GM18867 (cell line): Measurements from ENCODE around the gene MISP3.

Source experiments
- ATAC-seq: cut with Tn5 transposase; IDR thresholded peaks from one replicate; pipeline ENCODE4 v1.9.1; 2021; ENCODE audit warnings: mild to moderate bottlenecking, moderate library complexity; ENCODE audit not compliant: unreplicated experiment

MISP3 gene

DNA sequence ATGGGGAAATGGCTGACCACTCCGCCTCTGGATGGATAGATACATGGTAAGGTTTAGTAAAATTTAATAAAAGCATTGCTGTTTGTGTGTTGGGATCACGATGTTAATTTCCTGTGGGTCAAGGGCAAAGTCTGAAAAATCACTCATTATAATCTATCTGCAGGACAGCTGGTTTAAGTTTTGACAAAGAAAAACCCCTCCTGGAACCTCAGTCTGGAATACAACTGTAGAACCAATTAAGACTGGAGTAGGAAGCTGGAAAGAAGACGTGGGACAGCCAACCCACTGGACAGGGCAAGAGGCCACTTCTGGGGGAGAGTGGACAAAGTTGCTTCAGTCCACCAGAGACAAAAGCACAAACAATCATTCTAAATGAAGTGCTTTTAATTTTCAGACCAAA is 46.6 kb downstream of the MISP3 start:
- ATAC-seq = no peak

DNA sequence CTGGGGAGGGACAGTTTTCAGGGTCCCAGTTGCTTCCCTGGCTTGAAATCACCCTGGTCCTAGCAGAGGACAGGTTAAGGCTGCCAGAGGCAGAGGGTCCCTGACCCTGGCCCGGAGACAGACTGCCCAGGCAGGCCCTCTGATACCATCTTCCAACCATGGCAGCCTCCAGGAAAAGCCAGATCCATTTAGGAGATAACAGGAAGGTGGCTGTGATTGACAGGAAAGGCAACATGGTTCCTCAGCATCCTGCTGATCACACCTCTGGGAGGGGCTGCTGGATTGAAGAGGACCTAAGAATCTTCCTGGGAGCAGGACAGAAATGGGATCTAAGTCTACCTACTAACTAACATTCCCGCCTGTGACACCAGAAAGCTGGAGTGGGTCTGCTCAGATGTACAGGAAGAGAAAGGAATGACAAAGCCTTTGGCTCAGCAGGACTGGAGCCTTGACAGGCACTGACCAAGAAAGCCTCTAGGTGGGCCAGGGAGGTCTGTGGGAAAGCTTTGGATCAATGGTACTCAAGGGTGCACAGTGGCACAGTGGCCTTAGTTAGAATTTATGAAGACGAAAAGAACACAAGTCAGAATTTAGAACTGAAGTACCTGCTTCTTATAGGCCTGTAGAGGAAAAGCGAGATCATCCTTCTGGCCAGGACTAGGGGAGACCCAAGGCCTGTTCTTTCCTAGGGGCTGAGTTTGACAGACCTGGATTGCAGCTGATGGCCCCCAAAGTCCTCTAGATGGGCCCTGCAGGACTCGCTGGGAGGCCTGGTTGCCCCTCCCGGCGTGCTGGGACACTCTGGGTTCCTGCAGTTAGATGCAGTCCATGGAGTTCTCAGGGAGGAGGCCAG is 47.3 kb downstream of the MISP3 start:
- no peak for ATAC-seq

- ATAC-seq = no peak
Measured at GRCh38 chr19:14120497-14120780, 47.9 kb downstream of the MISP3 start.

DNA sequence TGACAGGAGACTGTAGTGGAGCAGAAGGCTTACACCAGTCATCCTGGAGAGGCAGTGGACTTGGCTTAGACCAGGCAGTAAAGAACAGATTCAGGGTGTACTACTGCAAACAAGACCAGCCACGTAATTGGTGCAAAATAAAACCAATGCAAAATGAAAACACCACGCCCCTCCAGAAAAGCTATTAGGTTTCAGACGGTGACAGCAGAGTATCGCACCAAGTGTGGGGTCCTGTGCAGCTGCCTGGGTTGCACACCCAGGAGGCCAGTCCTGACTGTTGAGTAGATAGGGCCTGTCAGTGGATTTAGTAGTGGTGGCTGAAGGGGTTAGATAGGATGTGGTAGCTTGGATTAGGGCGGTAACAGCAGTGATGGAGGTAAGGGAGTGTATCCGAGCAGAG is 50.3 kb downstream of the MISP3 start:
- no peak for ATAC-seq
